SK-N-SH treated with all-trans-retinoic acid at 6 μM for 48 hours (cell line): ENCODE results near the gene APOL2.
"Not testable (repeated sequence)": the region's sequence is repeated elsewhere in the genome, so short reads cannot be mapped to it uniquely, and the experiment has no call there.

Experiments used
- ATAC-seq: fragments of 200-7000 bp; cut with Tn5 transposase; 3 replicates; pipeline ENCODE4 v1.9.1; 2020; ENCODE audit warnings: mild to moderate bottlenecking, moderate library complexity
- ARNTL ChIP-seq: fragments of 450-650 bp; formaldehyde crosslinking; IDR thresholded peaks from 2 replicates; pipeline ENCODE4 v1.5.0; 2020; ENCODE audit warnings: low read depth, mild to moderate bottlenecking, moderate library complexity, borderline replicate concordance
- CSDC2 ChIP-seq: fragments of 250-450 bp; sonication (Bioruptor Pico); IDR thresholded peaks from 2 replicates; pipeline ENCODE4 v1.5.0; 2020; ENCODE audit warnings: mild to moderate bottlenecking, moderate library complexity
- ESRRG ChIP-seq: fragments of 250-450 bp; sonication (Bioruptor Pico); IDR thresholded peaks from 2 replicates; pipeline ENCODE4 v1.6.1; 2021; ENCODE audit warnings: mild to moderate bottlenecking
- GLIS3 ChIP-seq: fragments of 250-450 bp; sonication (Bioruptor Pico); IDR thresholded peaks from 2 replicates; pipeline ENCODE4 v1.5.0; 2020; ENCODE audit warnings: mild to moderate bottlenecking, moderate library complexity
- ISL1 ChIP-seq: fragments of 250-450 bp; sonication (Bioruptor Pico); IDR thresholded peaks from 2 replicates; pipeline ENCODE4 v2.1.2; 2022; ENCODE audit warnings: mild to moderate bottlenecking, moderate library complexity
- OSR1 ChIP-seq: fragments of 250-450 bp; sonication (Bioruptor Pico); IDR thresholded peaks from 2 replicates; pipeline ENCODE4 v1.8.0; 2022; ENCODE audit warnings: moderate library complexity, mild to moderate bottlenecking, inconsistent platforms
- PPARA ChIP-seq: fragments of 250-450 bp; sonication (Bioruptor Pico); IDR thresholded peaks from 2 replicates; pipeline ENCODE4 v1.5.0; 2020; ENCODE audit warnings: mild to moderate bottlenecking, borderline replicate concordance
- RARB ChIP-seq: fragments of 250-450 bp; sonication (Bioruptor Pico); IDR thresholded peaks from 2 replicates; pipeline ENCODE4 v1.8.0; 2021; ENCODE audit warnings: mild to moderate bottlenecking, moderate library complexity
- SNAI2 ChIP-seq: fragments of 250-450 bp; sonication (Bioruptor Pico); IDR thresholded peaks from 2 replicates; pipeline ENCODE4 v1.5.0; 2020; ENCODE audit warnings: mild to moderate bottlenecking, moderate library complexity
- TCF4 ChIP-seq: fragments of 250-450 bp; sonication (Bioruptor Pico); IDR thresholded peaks from 2 replicates; pipeline ENCODE4 v1.8.0; 2021; ENCODE audit warnings: mild to moderate bottlenecking, moderate library complexity, borderline replicate concordance
- TOX ChIP-seq: fragments of 250-450 bp; sonication (Bioruptor Pico); IDR thresholded peaks from 2 replicates; pipeline ENCODE4 v1.8.0; 2021; ENCODE audit warnings: mild to moderate bottlenecking, moderate library complexity, borderline replicate concordance
- ZC3H10 ChIP-seq: fragments of 250-450 bp; sonication (Bioruptor Pico); IDR thresholded peaks from 2 replicates; pipeline ENCODE4 v1.5.1; 2021; ENCODE audit warnings: mild to moderate bottlenecking, moderate library complexity
- ZFP30 ChIP-seq: fragments of 450-650 bp; formaldehyde crosslinking; IDR thresholded peaks from 2 replicates; pipeline ENCODE4 v1.5.0; 2022; ENCODE audit warnings: mild to moderate bottlenecking, moderate library complexity
- ZNF565 ChIP-seq: fragments of 450-650 bp; formaldehyde crosslinking; conservative IDR thresholded peaks from 2 replicates; pipeline ENCODE4 v1.5.0; 2020; ENCODE audit warnings: low read depth, mild to moderate bottlenecking, moderate library complexity
- ZNF70 ChIP-seq: fragments of 450-650 bp; formaldehyde crosslinking; IDR thresholded peaks from 2 replicates; pipeline ENCODE4 v1.5.0; 2020; ENCODE audit warnings: mild to moderate bottlenecking, moderate library complexity
- ZNF8 ChIP-seq: fragments of 450-650 bp; formaldehyde crosslinking; IDR thresholded peaks from 2 replicates; pipeline ENCODE4 v1.5.0; 2020; ENCODE audit warnings: mild to moderate bottlenecking, moderate library complexity
- TF ChIP-seq, protein P1 (sequence below): fragments of 250-450 bp; sonication (Bioruptor Pico); IDR thresholded peaks from 2 replicates; pipeline ENCODE4 v1.5.0; 2020; ENCODE audit warnings: mild to moderate bottlenecking, moderate library complexity
- TF ChIP-seq, protein P2 (sequence below): fragments of 250-450 bp; sonication (Bioruptor Pico); IDR thresholded peaks from 2 replicates; pipeline ENCODE4 v1.8.0; 2021; ENCODE audit warnings: low read depth, mild to moderate bottlenecking, moderate library complexity, borderline replicate concordance
- TF ChIP-seq, protein P3 (sequence below): fragments of 250-450 bp; sonication (Bioruptor Pico); IDR thresholded peaks from 2 replicates; pipeline ENCODE4 v1.5.1; 2021; ENCODE audit warnings: mild to moderate bottlenecking, moderate library complexity

Gene APOL2

DNA sequence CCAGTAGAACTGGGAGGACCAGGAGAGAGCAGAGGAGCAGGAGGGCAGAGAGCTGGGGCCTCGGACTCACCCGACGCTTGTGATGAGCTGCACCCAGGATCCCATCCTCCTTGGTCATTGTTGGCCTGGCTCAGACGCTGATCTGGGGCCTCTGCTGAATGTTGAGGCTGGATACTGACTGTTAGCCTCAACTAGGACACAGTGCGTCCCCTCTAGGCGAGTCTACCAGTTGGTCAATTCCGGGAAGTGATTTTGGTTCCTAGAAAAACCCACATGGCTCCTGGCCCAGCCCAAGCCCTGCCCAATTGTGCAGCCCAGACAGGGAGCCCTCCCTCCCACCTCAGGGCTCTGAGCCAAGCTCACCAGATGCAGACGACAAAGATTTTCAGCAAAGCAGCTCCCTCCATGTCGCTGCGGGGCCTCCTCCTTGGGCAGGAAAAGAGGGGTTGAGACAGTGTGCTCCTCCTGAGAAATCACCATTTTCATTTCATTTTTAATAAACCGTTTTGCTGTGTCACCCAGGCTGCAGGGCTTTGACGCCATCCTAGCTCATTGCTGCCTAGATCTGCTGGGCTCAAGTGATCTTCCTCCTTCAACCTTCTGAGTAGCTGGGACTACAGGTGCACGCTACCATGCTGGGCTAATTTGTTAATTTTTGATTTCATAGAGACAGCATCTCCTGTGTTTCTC lies 37.6 kb downstream of the APOL2 start, which contains the start of gene APOL4:
TSS of gene APOL4 (minus strand) at position 180 of the 690 bp plus-strand sequence. CDS start at position 105, 75 bp downstream.
- ATAC-seq: peak; percentile 21; the same call in 1 of the 3 replicates
- TF ChIP-seq, protein P1, sequence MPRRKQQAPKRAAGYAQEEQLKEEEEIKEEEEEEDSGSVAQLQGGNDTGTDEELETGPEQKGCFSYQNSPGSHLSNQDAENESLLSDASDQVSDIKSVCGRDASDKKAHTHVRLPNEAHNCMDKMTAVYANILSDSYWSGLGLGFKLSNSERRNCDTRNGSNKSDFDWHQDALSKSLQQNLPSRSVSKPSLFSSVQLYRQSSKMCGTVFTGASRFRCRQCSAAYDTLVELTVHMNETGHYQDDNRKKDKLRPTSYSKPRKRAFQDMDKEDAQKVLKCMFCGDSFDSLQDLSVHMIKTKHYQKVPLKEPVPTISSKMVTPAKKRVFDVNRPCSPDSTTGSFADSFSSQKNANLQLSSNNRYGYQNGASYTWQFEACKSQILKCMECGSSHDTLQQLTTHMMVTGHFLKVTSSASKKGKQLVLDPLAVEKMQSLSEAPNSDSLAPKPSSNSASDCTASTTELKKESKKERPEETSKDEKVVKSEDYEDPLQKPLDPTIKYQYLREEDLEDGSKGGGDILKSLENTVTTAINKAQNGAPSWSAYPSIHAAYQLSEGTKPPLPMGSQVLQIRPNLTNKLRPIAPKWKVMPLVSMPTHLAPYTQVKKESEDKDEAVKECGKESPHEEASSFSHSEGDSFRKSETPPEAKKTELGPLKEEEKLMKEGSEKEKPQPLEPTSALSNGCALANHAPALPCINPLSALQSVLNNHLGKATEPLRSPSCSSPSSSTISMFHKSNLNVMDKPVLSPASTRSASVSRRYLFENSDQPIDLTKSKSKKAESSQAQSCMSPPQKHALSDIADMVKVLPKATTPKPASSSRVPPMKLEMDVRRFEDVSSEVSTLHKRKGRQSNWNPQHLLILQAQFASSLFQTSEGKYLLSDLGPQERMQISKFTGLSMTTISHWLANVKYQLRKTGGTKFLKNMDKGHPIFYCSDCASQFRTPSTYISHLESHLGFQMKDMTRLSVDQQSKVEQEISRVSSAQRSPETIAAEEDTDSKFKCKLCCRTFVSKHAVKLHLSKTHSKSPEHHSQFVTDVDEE: 0 out of 2 replicates have a peak, but pooled peaks have one; percentile 29
- TF ChIP-seq TCF4 (CRISPR knock-in tag): no peak

DNA sequence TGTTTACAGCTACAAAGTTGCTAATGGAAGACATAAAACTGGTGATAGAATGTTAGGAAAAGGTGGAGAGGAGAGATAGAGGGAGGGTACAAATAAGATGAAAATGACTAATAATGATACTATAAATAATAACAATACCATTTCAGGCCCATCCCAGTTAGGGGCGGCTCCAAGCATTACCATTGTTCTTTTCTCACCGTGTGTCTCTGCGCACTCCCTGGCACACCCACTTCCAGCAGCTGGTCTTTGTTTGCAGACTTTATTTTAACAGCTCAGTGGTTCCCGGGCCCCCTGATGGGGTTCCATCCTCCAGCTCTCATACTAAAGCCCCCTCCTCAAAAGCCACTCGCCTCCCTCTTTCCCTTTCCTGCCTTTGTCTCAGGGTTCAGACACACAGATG lies 38.3 kb downstream of the APOL2 start:
- not testable (repeated sequence) for ATAC-seq

DNA sequence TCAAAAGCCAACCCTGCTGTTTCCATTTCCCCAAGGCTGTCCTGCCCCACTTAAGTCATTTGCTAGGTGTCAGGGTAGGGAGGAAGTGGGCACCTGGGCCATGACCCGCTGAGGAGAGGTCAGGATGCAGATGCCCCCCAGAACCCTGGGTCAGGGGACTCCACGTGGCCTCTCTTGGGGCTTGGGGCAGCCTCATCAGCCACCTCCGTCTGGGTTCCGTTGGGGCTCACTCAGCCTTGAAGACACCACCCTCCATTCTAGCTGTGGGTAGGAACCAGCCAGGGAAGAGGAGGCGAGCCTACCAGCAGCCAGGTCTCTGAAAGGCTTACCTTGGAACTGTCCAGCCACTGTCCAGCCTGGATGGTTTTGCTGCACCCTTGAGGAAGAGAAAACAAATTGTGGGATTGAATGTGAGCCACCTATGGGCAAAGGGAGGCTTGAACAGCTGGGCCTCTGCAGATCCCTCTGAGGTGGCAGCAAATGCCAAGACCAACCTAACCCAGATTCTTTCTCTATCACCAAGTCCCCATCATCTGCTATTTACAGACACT lies 40.3 kb downstream of the APOL2 start:
- ATAC-seq: no peak
- TF ChIP-seq, protein P2, sequence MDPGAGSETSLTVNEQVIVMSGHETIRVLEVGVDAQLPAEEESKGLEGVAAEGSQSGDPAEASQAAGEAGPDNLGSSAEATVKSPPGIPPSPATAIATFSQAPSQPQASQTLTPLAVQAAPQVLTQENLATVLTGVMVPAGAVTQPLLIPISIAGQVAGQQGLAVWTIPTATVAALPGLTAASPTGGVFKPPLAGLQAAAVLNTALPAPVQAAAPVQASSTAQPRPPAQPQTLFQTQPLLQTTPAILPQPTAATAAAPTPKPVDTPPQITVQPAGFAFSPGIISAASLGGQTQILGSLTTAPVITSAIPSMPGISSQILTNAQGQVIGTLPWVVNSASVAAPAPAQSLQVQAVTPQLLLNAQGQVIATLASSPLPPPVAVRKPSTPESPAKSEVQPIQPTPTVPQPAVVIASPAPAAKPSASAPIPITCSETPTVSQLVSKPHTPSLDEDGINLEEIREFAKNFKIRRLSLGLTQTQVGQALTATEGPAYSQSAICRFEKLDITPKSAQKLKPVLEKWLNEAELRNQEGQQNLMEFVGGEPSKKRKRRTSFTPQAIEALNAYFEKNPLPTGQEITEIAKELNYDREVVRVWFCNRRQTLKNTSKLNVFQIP (CRISPR knock-in tag): no peak
- TF ChIP-seq TOX (no peak), TCF4 (CRISPR knock-in tag) (no peak), PPARA (CRISPR knock-in tag) (no peak), ZNF8 (no peak), ZFP30 (no peak)
- TF ChIP-seq, protein P1: no peak
- TF ChIP-seq, all 23 proteins: peak for 0

DNA sequence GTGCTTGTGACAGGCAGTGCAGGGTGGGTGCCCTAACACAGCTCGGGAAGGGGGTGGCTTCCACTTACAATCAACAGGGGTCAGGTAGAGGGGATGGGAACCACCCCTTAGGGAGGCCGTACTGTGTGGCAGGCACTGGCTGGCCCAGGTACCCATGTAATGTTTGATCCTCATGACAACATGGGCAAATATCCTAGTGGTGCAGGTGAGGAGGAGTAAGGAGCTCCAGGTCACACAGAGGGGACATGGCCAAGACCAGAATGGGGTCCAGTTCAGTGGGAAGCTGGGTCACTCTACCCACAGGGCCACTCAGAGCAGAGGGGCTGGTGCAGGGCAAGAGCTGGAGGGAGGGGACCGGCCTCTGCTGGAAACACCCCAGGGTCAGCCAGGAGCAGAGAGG lies 40.8 kb downstream of the APOL2 start:
- ATAC-seq: no peak

More for the DNA sequence above, 40.8 kb downstream of the APOL2 start:
- no peak for TF ChIP-seq ISL1
- no peak for TF ChIP-seq OSR1
- TF ChIP-seq CSDC2 (CRISPR knock-in tag): no peak
- TF ChIP-seq GLIS3 (CRISPR knock-in tag): no peak
- no peak for TF ChIP-seq PPARA (CRISPR knock-in tag)
- TF ChIP-seq, protein P2 (CRISPR knock-in tag): no peak
- no peak for TF ChIP-seq ARNTL (CRISPR knock-in tag)
- TF ChIP-seq ESRRG: no peak
- no peak for TF ChIP-seq ZNF70 (CRISPR knock-in tag)
- TF ChIP-seq RARB: no peak
- TF ChIP-seq TOX: no peak
- TF ChIP-seq TCF4 (CRISPR knock-in tag): no peak
- TF ChIP-seq SNAI2: no peak
- TF ChIP-seq, protein P1: no peak
- TF ChIP-seq ZNF565 (CRISPR knock-in tag): no peak
- TF ChIP-seq, protein P3, sequence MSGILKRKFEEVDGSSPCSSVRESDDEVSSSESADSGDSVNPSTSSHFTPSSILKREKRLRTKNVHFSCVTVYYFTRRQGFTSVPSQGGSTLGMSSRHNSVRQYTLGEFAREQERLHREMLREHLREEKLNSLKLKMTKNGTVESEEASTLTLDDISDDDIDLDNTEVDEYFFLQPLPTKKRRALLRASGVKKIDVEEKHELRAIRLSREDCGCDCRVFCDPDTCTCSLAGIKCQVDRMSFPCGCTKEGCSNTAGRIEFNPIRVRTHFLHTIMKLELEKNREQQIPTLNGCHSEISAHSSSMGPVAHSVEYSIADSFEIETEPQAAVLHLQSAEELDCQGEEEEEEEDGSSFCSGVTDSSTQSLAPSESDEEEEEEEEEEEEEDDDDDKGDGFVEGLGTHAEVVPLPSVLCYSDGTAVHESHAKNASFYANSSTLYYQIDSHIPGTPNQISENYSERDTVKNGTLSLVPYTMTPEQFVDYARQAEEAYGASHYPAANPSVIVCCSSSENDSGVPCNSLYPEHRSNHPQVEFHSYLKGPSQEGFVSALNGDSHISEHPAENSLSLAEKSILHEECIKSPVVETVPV (CRISPR knock-in tag): no peak
- TF ChIP-seq ZC3H10 (CRISPR knock-in tag): no peak
- no peak for TF ChIP-seq ZNF8
- TF ChIP-seq, all 23 proteins: peak for 0
